IMR-90 (cell line): ENCODE measurements around the gene ADORA2A.

Experiments used
- BHLHE40 ChIP-seq: fragments of 150-350 bp; IDR thresholded peaks from 2 replicates; pipeline ENCODE4 v1.6.1; 2016; ENCODE audit warnings: mild to moderate bottlenecking, low read depth, low read length
- MAFK ChIP-seq: IDR thresholded peaks from 2 replicates; pipeline ENCODE4 v1.6.1; 2012; ENCODE audit warnings: low read depth, low read length, improper control_type of control experiment
- RFX5 ChIP-seq: IDR thresholded peaks from 2 replicates; pipeline ENCODE4 v1.8.0; 2012; ENCODE audit warnings: low read depth, mild to moderate bottlenecking, low read length, moderate library complexity
- TF ChIP-seq, protein P1 (sequence below): conservative IDR thresholded peaks from 2 replicates; pipeline ENCODE4 v1.5.1; 2012; ENCODE audit warnings: mild to moderate bottlenecking, low read depth, low read length, improper control_type of control experiment

DNA sequence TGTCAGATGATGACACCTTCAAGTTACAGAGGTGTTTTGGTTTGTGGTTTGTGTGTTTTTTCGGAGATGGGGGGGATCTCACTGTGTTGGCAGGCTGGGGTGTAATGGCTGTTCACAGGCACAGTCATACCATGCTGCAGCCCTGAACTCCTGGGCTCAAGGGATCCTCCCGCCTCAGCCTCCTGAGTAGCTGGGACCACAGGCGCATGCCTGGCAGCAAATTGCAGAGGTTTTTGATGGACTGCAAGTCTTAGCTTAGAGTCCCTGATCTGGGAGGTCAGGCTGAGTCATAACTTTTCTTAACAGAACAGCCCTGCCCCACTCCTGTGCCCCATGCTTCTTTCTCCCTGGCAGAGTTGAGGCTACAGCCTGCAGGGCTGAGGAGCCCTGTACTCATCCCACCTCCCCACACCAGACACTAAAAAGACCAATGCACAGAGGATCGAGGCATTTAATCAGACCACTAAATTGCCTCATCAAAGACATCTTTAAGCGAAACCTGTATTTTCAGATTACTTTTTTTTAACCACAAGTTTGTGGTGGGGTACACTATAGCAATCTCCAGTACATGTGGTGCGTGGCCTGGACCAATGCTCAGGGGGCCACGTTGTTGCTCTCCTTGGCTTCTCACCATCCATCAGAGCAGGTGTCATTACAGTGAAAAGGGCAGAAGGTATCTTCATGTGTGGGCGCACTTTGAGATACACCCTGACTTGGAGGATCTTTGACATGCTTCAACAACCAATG, 17.1 kb upstream of the ADORA2A start:
- TF ChIP-seq BHLHE40, result no peak
- TF ChIP-seq, protein P1, sequence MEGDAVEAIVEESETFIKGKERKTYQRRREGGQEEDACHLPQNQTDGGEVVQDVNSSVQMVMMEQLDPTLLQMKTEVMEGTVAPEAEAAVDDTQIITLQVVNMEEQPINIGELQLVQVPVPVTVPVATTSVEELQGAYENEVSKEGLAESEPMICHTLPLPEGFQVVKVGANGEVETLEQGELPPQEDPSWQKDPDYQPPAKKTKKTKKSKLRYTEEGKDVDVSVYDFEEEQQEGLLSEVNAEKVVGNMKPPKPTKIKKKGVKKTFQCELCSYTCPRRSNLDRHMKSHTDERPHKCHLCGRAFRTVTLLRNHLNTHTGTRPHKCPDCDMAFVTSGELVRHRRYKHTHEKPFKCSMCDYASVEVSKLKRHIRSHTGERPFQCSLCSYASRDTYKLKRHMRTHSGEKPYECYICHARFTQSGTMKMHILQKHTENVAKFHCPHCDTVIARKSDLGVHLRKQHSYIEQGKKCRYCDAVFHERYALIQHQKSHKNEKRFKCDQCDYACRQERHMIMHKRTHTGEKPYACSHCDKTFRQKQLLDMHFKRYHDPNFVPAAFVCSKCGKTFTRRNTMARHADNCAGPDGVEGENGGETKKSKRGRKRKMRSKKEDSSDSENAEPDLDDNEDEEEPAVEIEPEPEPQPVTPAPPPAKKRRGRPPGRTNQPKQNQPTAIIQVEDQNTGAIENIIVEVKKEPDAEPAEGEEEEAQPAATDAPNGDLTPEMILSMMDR, result no peak
- no peak for TF ChIP-seq MAFK
- no peak for TF ChIP-seq RFX5
